Stimulated activated naive CD8-positive, alpha-beta T cell treated with anti-CD3 and anti-CD28 coated beads, Interleukin-15, Interleukin-2, amounts not matched to agents 100 U/mL and 50 U/mL, for 24 hours (primary cell): Measurements from ENCODE around the gene TEAD3.

Experiments
- ATAC-seq: fragments of 150-1000 bp; cut with Tn5 transposase; one replicate; pipeline ENCODE4 v1.10.0; 2021
- DNase-seq: peaks from one replicate; pipeline ENCODE4 v3.0.0; 2021

The TEAD3 gene

DNA sequence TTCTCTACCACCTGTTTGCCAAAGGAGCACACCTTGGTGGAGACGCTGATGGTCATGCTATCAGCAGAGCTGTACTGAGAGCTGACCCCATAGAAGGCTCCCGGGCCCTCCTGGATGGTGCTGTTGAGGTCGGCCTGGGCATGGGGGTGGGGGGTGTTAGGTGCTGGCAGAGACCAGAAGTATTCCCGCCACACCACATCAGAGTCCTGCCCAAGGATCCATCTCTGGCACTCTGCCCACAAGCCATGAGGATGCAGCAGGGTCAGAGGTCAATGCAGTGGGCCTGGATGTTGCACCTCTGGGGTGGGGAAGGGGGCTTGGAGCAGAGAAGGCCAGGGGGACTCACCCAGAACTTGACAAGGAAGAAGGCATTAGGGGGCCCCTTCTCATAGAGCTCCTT is 21.3 kb downstream of the TEAD3 start:
- no peak for DNase-seq
- no peak for ATAC-seq

DNA sequence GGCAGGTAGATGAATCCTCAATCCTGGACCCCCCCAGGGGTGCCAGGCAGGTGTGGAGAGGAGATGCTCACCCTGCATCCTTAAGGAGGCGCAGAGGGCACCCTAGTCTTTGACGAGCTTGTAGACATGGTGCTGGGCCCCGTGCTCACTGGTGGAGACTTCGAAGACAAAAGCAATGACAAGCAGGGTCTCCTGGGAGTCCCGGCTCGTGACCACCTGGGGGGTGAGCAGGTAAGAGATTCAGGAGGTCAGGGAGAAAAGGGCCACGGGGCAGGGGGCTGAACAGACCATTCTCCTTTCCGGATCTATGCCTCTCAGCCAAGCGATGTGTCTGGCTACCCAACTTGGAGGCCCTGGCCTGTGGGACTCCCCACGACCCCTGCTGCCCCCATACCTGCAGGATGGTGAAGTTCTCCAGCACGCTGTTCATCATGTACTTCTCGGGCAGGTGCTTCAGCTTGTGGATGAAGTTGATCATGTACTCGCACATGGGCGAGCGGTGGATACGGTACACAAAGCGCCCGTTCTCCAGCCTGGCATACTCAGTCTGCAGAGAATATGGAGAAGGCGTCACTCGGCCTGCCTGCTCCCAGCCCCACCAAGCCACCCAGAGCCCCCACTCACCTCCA is 21.8 kb downstream of the TEAD3 start:
- DNase-seq (no peak), ATAC-seq (peak; percentile 7)

GRCh38 chr6:35474131-35474941 is 22.5 kb downstream of the TEAD3 start:
- ATAC-seq: peak; percentile 19

GRCh38 chr6:35473850-35474130 is 23.1 kb downstream of the TEAD3 start:
- DNase-seq (no peak), ATAC-seq (no peak)

More at GRCh38 chr6:35474131-35474941, 22.5 kb downstream of the TEAD3 start:
- peak; percentile 51 for DNase-seq

GRCh38 chr6:35473075-35473849 is 23.6 kb downstream of the TEAD3 start:
- DNase-seq: no peak
- peak; percentile 28 for ATAC-seq

DNA sequence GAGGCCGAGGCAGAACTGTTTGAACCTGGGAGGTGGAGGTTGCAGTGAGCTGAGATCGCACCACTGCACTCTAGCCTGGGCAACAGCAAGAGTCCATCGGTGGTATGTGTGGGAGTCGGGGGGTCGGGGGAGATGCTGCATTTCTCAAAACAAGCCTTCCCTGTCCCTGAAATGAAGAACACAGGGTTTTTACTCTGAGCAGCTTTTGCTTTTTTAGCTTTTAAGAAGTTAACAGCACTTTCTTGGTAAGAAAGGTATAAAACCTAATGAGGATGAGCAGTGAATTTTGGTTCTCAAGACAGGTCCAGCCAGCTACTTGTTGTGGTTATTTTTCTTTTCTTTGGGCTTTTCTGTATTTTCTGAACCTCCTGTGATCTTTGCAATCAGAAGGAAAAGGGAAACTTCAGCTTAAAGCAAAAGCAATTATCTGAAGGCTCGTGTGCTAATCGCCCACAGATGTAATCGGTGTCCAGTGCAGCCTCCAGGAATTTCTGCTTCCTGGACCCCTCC is 25.0 kb downstream of the TEAD3 start:
- DNase-seq: no peak
- no peak for ATAC-seq

- DNase-seq (no peak), ATAC-seq (no peak)
Measured at GRCh38 chr6:35470663-35471120, 26.2 kb downstream of the TEAD3 start.

DNA sequence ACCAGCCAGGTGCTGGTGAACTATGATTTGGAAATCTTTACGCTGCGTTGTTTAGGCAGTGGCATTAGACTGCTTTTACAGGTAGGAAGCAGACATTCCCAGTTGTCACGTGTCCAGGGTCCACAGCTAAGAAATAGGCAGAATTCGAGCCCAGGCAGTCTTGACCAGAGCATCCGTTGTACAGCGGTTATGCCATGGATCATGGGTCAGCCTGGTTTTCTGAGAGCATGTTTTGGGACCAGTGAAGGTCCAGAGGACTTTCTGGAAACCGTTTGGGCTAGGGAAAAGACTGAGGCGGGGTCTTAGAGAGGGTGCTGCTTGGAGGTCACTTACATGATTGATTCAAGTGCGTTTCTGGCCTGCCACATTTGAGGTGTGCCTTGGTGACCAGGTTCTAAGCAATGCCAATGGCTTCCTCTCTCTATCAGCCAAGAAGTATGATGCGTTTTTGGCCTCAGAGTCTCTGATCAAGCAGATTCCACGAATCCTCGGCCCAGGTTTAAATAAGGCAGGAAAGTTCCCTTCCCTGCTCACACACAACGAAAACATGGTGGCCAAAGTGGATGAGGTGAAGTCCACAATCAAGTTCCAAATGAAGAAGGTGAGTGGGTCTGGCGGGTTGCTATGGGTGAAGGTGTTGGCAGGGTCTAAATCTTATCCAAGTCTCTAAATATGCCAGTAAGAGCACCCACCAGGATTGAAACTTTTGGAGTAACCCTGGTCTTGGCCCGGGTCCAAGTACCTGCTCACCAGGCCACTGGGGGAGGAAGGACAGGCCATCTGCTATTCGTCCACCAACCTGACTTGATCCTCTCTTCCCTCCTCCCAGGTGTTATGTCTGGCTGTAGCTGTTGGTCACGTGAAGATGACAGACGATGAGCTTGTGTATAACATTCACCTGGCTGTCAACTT is 26.9 kb downstream of the TEAD3 start:
- ATAC-seq (no peak), DNase-seq (peak; percentile 23)

GRCh38 chr6:35468980-35469750 is 27.7 kb downstream of the TEAD3 start:
- no peak for DNase-seq
- no peak for ATAC-seq

GRCh38 chr6:35468181-35468979 is 28.5 kb downstream of the TEAD3 start, which contains the start of gene RPL10A:
Gene RPL10A, plus strand, starts transcription at chr6:35468401. Its CDS starts 34 bp downstream, at chr6:35468435.
- ATAC-seq (peak; percentile 93), DNase-seq (peak; percentile 96)

GRCh38 chr6:35465646-35466045 is 31.2 kb downstream of the TEAD3 start:
- ATAC-seq: no peak
- DNase-seq: no peak

GRCh38 chr6:35463292-35463691 is 33.6 kb downstream of the TEAD3 start:
- DNase-seq: no peak
- no peak for ATAC-seq

DNA sequence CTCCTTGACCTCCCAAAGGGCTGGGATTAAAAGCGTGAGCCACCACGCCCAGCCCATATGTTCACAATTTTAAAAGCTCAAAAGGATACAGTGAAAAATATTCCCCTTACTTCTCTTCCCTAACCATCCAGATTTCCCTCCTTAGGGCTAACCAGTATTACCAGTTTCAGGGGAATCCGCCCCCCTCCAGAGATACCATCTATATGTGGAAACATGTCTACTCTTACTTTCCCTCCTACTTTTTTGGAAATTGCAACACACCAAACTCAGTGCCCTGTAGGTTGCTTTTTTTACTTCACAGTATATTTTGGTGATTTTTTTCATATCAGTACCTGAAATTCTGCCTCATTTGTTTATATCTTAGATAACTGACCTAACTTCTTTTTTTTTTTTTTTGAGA is 35.6 kb downstream of the TEAD3 start:
- no peak for ATAC-seq
- no peak for DNase-seq

GRCh38 chr6:35457907-35458306 is 39.0 kb downstream of the TEAD3 start:
- ATAC-seq (no peak), DNase-seq (no peak)

DNA sequence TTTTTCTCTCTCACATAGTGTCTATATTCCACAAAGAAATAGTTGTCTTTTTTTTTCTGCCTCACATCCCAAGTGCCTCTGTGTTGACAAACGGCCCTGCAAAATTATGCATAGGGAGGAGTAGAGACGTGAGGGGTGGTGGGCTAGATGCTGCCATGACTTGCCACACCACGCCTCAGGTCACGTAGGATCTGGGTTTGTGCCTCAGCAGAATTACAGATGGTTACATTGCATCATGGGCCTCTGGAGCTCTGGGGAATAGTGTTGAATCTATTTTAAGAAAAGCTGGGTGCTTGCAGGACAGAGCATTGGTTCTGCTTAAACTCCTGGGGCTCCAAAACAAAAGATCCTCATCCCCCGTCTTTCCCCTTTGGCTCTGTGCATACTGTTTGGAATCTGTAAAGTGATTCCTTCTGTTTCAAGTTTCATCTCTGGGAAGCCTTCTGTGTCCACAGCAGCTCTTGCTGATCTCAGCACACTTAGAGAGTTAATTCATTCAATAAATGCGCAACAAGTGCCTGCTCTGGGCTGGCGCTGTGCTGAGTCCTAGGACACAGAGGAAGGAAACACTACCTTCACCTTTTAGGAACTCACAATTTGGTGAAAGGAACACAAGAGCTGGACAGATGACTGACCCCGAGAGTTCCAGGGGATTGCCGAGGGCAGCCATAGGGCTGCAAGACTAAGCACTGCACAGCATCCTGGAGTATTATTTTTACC is 42.3 kb downstream of the TEAD3 start:
- no peak for ATAC-seq
- no peak for DNase-seq

GRCh38 chr6:35453236-35453635 is 43.6 kb downstream of the TEAD3 start:
- no peak for ATAC-seq
- no peak for DNase-seq

- ATAC-seq: peak; percentile 92
Measured at GRCh38 chr6:35452183-35453090, 44.4 kb downstream of the TEAD3 start, which contains the start of gene FANCE. Gene FANCE, plus strand, starts transcription at chr6:35452338. Its CDS starts 208 bp downstream, at chr6:35452546.

More at GRCh38 chr6:35452183-35453090, 44.4 kb downstream of the TEAD3 start, which contains the start of gene FANCE:
- DNase-seq: peak; percentile 97
